Stimulated activated CD8-positive, alpha-beta memory T cell treated with anti-CD3 and anti-CD28 coated beads, Interleukin-7, amount 100 ng/mL, for 4 hours (primary cell): Measurements from ENCODE around the gene ST6GALNAC4.
A peak's percentile ranks its signal among the peaks of the same experiment; 100 is the strongest.

Experiments
- DNase-seq, 2 donors: peaks; one replicate each; pipeline ENCODE4 v3.0.0-alpha.2; 2020; ENCODE audit warnings: low read depth in 2 of 2

Gene ST6GALNAC4

GRCh38 chr9:127912296-127912695 lies 4.5 kb downstream of the ST6GALNAC4 start:
- no peak for DNase-seq

GRCh38 chr9:127910613-127911205 lies 6.1 kb downstream of the ST6GALNAC4 start:
- no peak for DNase-seq

GRCh38 chr9:127909839-127910273 lies 7.0 kb downstream of the ST6GALNAC4 start:
- no peak for DNase-seq

GRCh38 chr9:127908660-127908926 lies 8.2 kb downstream of the ST6GALNAC4 start:
- DNase-seq: no peak

GRCh38 chr9:127907867-127908659 lies 8.8 kb downstream of the ST6GALNAC4 start:
- no peak for DNase-seq

- DNase-seq: peak in 1 of 2 donors; percentile 56
Observed at GRCh38 chr9:127905788-127906191, 11.1 kb downstream of the ST6GALNAC4 start.

GRCh38 chr9:127905004-127905728 lies 11.7 kb downstream of the ST6GALNAC4 start:
- peak in 1 of 2 donors; percentile 45 for DNase-seq

- DNase-seq: no peak
Observed at GRCh38 chr9:127904561-127905003, 12.3 kb downstream of the ST6GALNAC4 start.

GRCh38 chr9:127903557-127904475 lies 13.0 kb downstream of the ST6GALNAC4 start:
- DNase-seq: peak; percentile 40 to 56

GRCh38 chr9:127899128-127899943 lies 17.5 kb downstream of the ST6GALNAC4 start, which contains the start of gene ST6GALNAC6:
TSS of gene ST6GALNAC6 (minus strand) at chr9:127899603. CDS start at chr9:127897981, 1,622 bp downstream.
- DNase-seq: peak in 1 of 2 donors; percentile 69

- no peak for DNase-seq
Observed at GRCh38 chr9:127898433-127899127, 18.3 kb downstream of the ST6GALNAC4 start.

- no peak for DNase-seq
Observed at GRCh38 chr9:127897193-127897692, 19.6 kb downstream of the ST6GALNAC4 start.

- DNase-seq: no peak
Observed at GRCh38 chr9:127896395-127897192, 20.2 kb downstream of the ST6GALNAC4 start.

- DNase-seq: no peak
Observed at GRCh38 chr9:127895811-127896210, 21.0 kb downstream of the ST6GALNAC4 start.

GRCh38 chr9:127893392-127893791 lies 23.4 kb downstream of the ST6GALNAC4 start:
- DNase-seq: no peak

GRCh38 chr9:127892831-127893230 lies 24.0 kb downstream of the ST6GALNAC4 start:
- no peak for DNase-seq

- no peak for DNase-seq
Observed at GRCh38 chr9:127890053-127890452, 26.8 kb downstream of the ST6GALNAC4 start.

- DNase-seq: no peak
Observed at GRCh38 chr9:127887792-127888191, 29.0 kb downstream of the ST6GALNAC4 start.

GRCh38 chr9:127886401-127886972 lies 30.4 kb downstream of the ST6GALNAC4 start:
- DNase-seq: no peak
